ENCODE results near the gene ATF7IP. TPM values are rescaled to one million over a fixed set of nuclear protein-coding genes. Genes with fewer than 3 reads are reported as not detected.

ATF7IP gene
- polyA plus RNA-seq, 1 of the 3 experiments (the other 2 are of a cell fraction): 2.8 TPM

DNA sequence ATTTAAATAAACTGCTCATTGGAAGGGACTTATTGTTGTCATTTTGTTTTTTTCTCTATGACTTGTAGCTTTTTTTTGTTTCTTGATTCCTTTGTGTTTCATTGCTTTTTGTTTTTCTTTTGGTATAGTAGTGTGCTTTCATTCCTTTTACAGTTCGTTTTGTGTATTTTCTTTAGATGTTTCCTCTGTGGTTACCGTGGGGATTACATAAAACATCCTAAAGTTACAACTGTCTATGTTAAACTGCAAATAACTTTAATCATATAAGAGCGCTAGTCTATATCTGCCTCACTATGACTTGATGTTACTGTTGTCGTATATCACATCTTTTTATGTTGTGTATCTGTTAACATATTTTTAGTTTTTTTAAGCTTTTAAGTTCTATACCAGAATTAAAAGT lies 86.9 kb downstream of the ATF7IP start:
- Histone ChIP-seq H3K27me3 (ENCODE audit: insufficient read depth) (no peaks in the 10 kb centered on the region), H3F3A (replicated peaks; ENCODE audit: insufficient read depth) (no peaks in the 10 kb centered on the region), H4K20me1 (ENCODE audit: insufficient read depth) (no peaks in the 10 kb centered on the region), H3K9me2 (no peaks in the 10 kb centered on the region), H3K79me2 (ENCODE audit: insufficient read depth) (no peaks in the 10 kb centered on the region; the same call in 1 of the 2 replicates), H3K4me1 (ENCODE audit: control insufficient read depth in 1 of 2, insufficient read depth in 2 of 2, low read depth in 1 of 2, low read length in 1 of 2) (no peaks in the 10 kb centered on the region; a peak in 1 of 4 replicates), H3K4me3 (ENCODE audit: low read depth in 2 of 2, low read length in 1 of 2) (no peak overlapping the region), H3K9ac (no peak overlapping the region), H3K36me3 (replicated peaks in 1 of 2; ENCODE audit: control insufficient read depth in 1 of 2, insufficient read depth in 2 of 2, low read length in 1 of 2) (peaks cover 21 to 28% of the 10 kb centered on the region in 2 experiments), H3K9me3 (no peaks in the 10 kb centered on the region), H2AFZ (ENCODE audit: low read depth) (no peak overlapping the region), H3K4me2 (no peak overlapping the region), H3K27ac (ENCODE audit: low read depth in 2 of 2, low read length in 1 of 2) (no peak overlapping the region)
- ChIA-PET CTCF (interaction anchor here (0.7 to 1.3 kb wide), 4 partner anchors 10 to 214 kb away, joined by 3 to 4 read pairs (median 3); no protein-coding TSS in a partner anchor), POLR2A (no interaction called here)
- 95% methylated on average over 4 of the region's 4 CpGs for WGBS (ENCODE audit: low lambda C conversion rate)
- no peak for DNase-seq
- TF ChIP-seq TEAD4 (IDR thresholded peaks at IDR 0.05; ENCODE audit: borderline replicate concordance, insufficient read depth): no peak
- no peak for TF ChIP-seq GABPA (IDR thresholded peaks at IDR 0.05; ENCODE audit: low read depth)
- no peak for TF ChIP-seq MXI1 (IDR thresholded peaks at IDR 0.05; ENCODE audit: low read depth, low read length)
- TF ChIP-seq, protein P1, sequence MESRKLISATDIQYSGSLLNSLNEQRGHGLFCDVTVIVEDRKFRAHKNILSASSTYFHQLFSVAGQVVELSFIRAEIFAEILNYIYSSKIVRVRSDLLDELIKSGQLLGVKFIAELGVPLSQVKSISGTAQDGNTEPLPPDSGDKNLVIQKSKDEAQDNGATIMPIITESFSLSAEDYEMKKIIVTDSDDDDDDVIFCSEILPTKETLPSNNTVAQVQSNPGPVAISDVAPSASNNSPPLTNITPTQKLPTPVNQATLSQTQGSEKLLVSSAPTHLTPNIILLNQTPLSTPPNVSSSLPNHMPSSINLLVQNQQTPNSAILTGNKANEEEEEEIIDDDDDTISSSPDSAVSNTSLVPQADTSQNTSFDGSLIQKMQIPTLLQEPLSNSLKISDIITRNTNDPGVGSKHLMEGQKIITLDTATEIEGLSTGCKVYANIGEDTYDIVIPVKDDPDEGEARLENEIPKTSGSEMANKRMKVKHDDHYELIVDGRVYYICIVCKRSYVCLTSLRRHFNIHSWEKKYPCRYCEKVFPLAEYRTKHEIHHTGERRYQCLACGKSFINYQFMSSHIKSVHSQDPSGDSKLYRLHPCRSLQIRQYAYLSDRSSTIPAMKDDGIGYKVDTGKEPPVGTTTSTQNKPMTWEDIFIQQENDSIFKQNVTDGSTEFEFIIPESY (IDR thresholded peaks at IDR 0.05; ENCODE audit: borderline replicate concordance, low read depth): no peak
- TF ChIP-seq NFIC (IDR thresholded peaks at IDR 0.05; ENCODE audit: borderline replicate concordance): no peak
- TF ChIP-seq FOXM1 (IDR thresholded peaks at IDR 0.05; ENCODE audit: low read depth): no peak
- no peak for TF ChIP-seq GATA2 (CRISPR knock-in tag; IDR thresholded peaks at IDR 0.05)
- no peak for TF ChIP-seq TAF1 (IDR thresholded peaks at IDR 0.05; ENCODE audit: borderline replicate concordance, low read depth, low read length)
- TF ChIP-seq, protein P2, sequence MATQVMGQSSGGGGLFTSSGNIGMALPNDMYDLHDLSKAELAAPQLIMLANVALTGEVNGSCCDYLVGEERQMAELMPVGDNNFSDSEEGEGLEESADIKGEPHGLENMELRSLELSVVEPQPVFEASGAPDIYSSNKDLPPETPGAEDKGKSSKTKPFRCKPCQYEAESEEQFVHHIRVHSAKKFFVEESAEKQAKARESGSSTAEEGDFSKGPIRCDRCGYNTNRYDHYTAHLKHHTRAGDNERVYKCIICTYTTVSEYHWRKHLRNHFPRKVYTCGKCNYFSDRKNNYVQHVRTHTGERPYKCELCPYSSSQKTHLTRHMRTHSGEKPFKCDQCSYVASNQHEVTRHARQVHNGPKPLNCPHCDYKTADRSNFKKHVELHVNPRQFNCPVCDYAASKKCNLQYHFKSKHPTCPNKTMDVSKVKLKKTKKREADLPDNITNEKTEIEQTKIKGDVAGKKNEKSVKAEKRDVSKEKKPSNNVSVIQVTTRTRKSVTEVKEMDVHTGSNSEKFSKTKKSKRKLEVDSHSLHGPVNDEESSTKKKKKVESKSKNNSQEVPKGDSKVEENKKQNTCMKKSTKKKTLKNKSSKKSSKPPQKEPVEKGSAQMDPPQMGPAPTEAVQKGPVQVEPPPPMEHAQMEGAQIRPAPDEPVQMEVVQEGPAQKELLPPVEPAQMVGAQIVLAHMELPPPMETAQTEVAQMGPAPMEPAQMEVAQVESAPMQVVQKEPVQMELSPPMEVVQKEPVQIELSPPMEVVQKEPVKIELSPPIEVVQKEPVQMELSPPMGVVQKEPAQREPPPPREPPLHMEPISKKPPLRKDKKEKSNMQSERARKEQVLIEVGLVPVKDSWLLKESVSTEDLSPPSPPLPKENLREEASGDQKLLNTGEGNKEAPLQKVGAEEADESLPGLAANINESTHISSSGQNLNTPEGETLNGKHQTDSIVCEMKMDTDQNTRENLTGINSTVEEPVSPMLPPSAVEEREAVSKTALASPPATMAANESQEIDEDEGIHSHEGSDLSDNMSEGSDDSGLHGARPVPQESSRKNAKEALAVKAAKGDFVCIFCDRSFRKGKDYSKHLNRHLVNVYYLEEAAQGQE (IDR thresholded peaks at IDR 0.05; ENCODE audit: low read depth, low read length): no peak
- no peak for TF ChIP-seq MEF2A (IDR thresholded peaks at IDR 0.05; ENCODE audit: borderline replicate concordance, low read depth)
- TF ChIP-seq CHD2 (IDR thresholded peaks at IDR 0.05; ENCODE audit: low read length, partially characterized antibody): no peak
- no peak for TF ChIP-seq FOSL2 (IDR thresholded peaks at IDR 0.05; ENCODE audit: borderline replicate concordance, low read depth)
- TF ChIP-seq, protein P3, sequence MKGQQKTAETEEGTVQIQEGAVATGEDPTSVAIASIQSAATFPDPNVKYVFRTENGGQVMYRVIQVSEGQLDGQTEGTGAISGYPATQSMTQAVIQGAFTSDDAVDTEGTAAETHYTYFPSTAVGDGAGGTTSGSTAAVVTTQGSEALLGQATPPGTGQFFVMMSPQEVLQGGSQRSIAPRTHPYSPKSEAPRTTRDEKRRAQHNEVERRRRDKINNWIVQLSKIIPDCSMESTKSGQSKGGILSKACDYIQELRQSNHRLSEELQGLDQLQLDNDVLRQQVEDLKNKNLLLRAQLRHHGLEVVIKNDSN (IDR thresholded peaks at IDR 0.05; ENCODE audit: borderline replicate concordance, low read depth): no peak
- no peak for TF ChIP-seq JUND (IDR thresholded peaks at IDR 0.05)
- TF ChIP-seq, protein P4, sequence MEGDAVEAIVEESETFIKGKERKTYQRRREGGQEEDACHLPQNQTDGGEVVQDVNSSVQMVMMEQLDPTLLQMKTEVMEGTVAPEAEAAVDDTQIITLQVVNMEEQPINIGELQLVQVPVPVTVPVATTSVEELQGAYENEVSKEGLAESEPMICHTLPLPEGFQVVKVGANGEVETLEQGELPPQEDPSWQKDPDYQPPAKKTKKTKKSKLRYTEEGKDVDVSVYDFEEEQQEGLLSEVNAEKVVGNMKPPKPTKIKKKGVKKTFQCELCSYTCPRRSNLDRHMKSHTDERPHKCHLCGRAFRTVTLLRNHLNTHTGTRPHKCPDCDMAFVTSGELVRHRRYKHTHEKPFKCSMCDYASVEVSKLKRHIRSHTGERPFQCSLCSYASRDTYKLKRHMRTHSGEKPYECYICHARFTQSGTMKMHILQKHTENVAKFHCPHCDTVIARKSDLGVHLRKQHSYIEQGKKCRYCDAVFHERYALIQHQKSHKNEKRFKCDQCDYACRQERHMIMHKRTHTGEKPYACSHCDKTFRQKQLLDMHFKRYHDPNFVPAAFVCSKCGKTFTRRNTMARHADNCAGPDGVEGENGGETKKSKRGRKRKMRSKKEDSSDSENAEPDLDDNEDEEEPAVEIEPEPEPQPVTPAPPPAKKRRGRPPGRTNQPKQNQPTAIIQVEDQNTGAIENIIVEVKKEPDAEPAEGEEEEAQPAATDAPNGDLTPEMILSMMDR (IDR thresholded peaks at IDR 0.05): no peak
